HUDEP-2 (cell line): ENCODE results near the gene BTG1.
"Not testable (repeated sequence)": the region's sequence is repeated elsewhere in the genome, so short reads cannot be mapped to it uniquely, and the experiment has no call there.

Experiments
- DNase-seq, 76 experiments: peaks; one replicate each; lab custom pipeline; 2025; ENCODE audit not compliant: unreplicated experiment in 76 of 76; lab: John Stamatoyannopoulos, UW

Gene BTG1

GRCh38 chr12:92151916-92152315 is 6.3 kb upstream of the BTG1 start:
- no peak for DNase-seq

- no peak for DNase-seq
These were observed 3.9 kb upstream of the BTG1 start for GRCh38 chr12:92149563-92149962.

GRCh38 chr12:92147491-92147890 is 1.8 kb upstream of the BTG1 start:
- no peak for DNase-seq

GRCh38 chr12:92146497-92147224 is 1.0 kb upstream of the BTG1 start:
- no peak for DNase-seq

GRCh38 chr12:92145481-92145730 is 240 bp downstream of the BTG1 start:
- DNase-seq: peak in 6 of 76 experiments; percentile 32 to 48 (median 41)

- DNase-seq: peak in 44 of 76 experiments; percentile 3 to 54 (median 28)
These were observed 790 bp downstream of the BTG1 start for GRCh38 chr12:92144631-92145480.

- peak in 70 of 76 experiments; percentile 6 to 76 (median 49) for DNase-seq
These were observed 1.7 kb downstream of the BTG1 start for GRCh38 chr12:92143686-92144630.

GRCh38 chr12:92143258-92143657 is 2.4 kb downstream of the BTG1 start:
- DNase-seq: no peak

GRCh38 chr12:92142251-92142926 is 3.3 kb downstream of the BTG1 start:
- no peak for DNase-seq

- DNase-seq: no peak
These were observed 4.0 kb downstream of the BTG1 start for GRCh38 chr12:92141591-92142121.

GRCh38 chr12:92140896-92141536 is 4.6 kb downstream of the BTG1 start:
- DNase-seq: no peak

- no peak for DNase-seq
These were observed 5.5 kb downstream of the BTG1 start for GRCh38 chr12:92140156-92140555.

GRCh38 chr12:92139634-92140150 is 6.0 kb downstream of the BTG1 start:
- no peak for DNase-seq

- no peak for DNase-seq
These were observed 7.0 kb downstream of the BTG1 start for GRCh38 chr12:92138626-92139025.

GRCh38 chr12:92138144-92138543 is 7.5 kb downstream of the BTG1 start:
- DNase-seq: no peak

GRCh38 chr12:92136965-92137721 is 8.5 kb downstream of the BTG1 start:
- no peak for DNase-seq

GRCh38 chr12:92136026-92136730 is 9.5 kb downstream of the BTG1 start:
- no peak for DNase-seq

GRCh38 chr12:92135541-92135940 is 10.1 kb downstream of the BTG1 start:
- not testable (repeated sequence) for DNase-seq
